Panc1 (cell line): ENCODE results near the gene SPRED2. TPM values are rescaled to one million over a fixed set of nuclear protein-coding genes. Genes with fewer than 3 reads are reported as not detected.

ENCODE experiments used
- ATAC-seq: fragments of 200-7000 bp; cut with Tn5 transposase; 2 replicates; pipeline ENCODE4 v1.9.1; 2020; ENCODE audit warnings: mild to moderate bottlenecking, moderate library complexity
- BruUV-seq: library from RNA; stranded (reverse); fragments of 400-500 nt; replicated peaks from 2 replicates; lab custom pipeline; 2021; lab: Mats Ljungman, UMichigan
- CTCF ChIA-PET: fragments of 300-600 bp; sonication (Branson Sonifier 250); formaldehyde crosslinking; loops from one replicate; lab custom pipeline; 2022; ENCODE audit warnings: antibody characterized with exemption; lab: Charles Lee
- POLR2A ChIA-PET: fragments of 300-600 bp; sonication (Branson Sonifier 250); formaldehyde crosslinking; loops from one replicate; lab custom pipeline; 2022; ENCODE audit warnings: antibody characterized with exemption; lab: Charles Lee
- DNase-seq: peaks from one replicate; pipeline ENCODE4 v3.0.0-alpha.2; 2010; ENCODE audit warnings: low read depth, low spot score
- H3K27ac ChIP-seq: 2 replicates; pipeline ENCODE4 v1.5.1; 2011; ENCODE audit warnings: mild to moderate bottlenecking, low read length, inconsistent platforms
- H3K27me3 ChIP-seq: fragments of 200-500 bp; sonication (Bioruptor generic); 2 replicates; pipeline ENCODE4 v1.6.0; 2014; ENCODE audit warnings: low read length, inconsistent platforms; ENCODE audit not compliant: control insufficient read depth, insufficient read depth
- H3K36me3 ChIP-seq: fragments of 200-500 bp; sonication (Bioruptor generic); 2 replicates; pipeline ENCODE4 v1.5.1; 2014; ENCODE audit warnings: inconsistent platforms, mild to moderate bottlenecking, low read length, moderate library complexity; ENCODE audit not compliant: control insufficient read depth, insufficient read depth
- H3K4me1 ChIP-seq: 2 replicates; pipeline ENCODE4 v1.5.1; 2011; ENCODE audit warnings: inconsistent platforms, mild to moderate bottlenecking, low read length, moderate library complexity; ENCODE audit not compliant: control insufficient read depth, insufficient read depth
- H3K4me3 ChIP-seq, 2 experiments: 2 replicates each; pipeline ENCODE4 v1.5.1; 2011 to 2012; ENCODE audit warnings: low read depth in 2 of 2, low read length in 2 of 2, mild to moderate bottlenecking in 2 of 2, inconsistent platforms in 1 of 2, moderate library complexity in 1 of 2
- H3K9me3 ChIP-seq: fragments of 200-500 bp; sonication (Bioruptor generic); 2 replicates; pipeline ENCODE4 v1.5.1; 2014; ENCODE audit warnings: low read depth, mild to moderate bottlenecking, inconsistent platforms, low read length, moderate library complexity; ENCODE audit not compliant: control insufficient read depth, insufficient read depth
- CTCF ChIP-seq: fragments of 450-650 bp; IDR thresholded peaks from 2 replicates; pipeline ENCODE4 v1.5.1; 2017; ENCODE audit warnings: mild to moderate bottlenecking
- POLR2AphosphoS5 ChIP-seq: IDR thresholded peaks from 2 replicates; pipeline ENCODE4 v1.6.1; 2012; ENCODE audit warnings: mild to moderate bottlenecking, low read depth, low read length, moderate library complexity
- SIN3A ChIP-seq: IDR thresholded peaks from 2 replicates; pipeline ENCODE4 v1.6.1; 2012; ENCODE audit warnings: low read depth, mild to moderate bottlenecking, low read length, moderate library complexity, borderline replicate concordance; ENCODE audit not compliant: insufficient read depth
- TCF7L2 ChIP-seq: IDR thresholded peaks from 2 replicates; pipeline ENCODE4 v1.6.1; 2011; ENCODE audit warnings: mild to moderate bottlenecking, low read depth, low read length, inconsistent platforms
- in situ Hi-C: cut with HindIII; loops from 2 replicates; pipeline ENCODE4 v1.10.0; 2016; ENCODE audit warnings: low sequenced_read_pairs, low pct_unique_long_range_greater_than_20kb
- intact Hi-C: fragments of 100-400 bp; cut with micrococcal nuclease; formaldehyde crosslinking; loops from one replicate; pipeline ENCODE4 v1.10.0; 2022; ENCODE audit not compliant: unreplicated experiment
- total RNA-seq: library from RNA; stranded (reverse); gene quantifications from one replicate; pipeline ENCODE4 v1.2.1, GENCODE V29; 2021; ENCODE audit not compliant: unreplicated experiment
- TF ChIP-seq, protein P1 (sequence below), 2 experiments: IDR thresholded peaks; 2 replicates each; pipeline ENCODE4 v1.6.1; 2011 to 2012; ENCODE audit warnings: low read depth in 2 of 2, control low read depth in 1 of 2, low read length in 1 of 2, mild to moderate bottlenecking in 1 of 2, moderate library complexity in 1 of 2; ENCODE audit not compliant: insufficient read depth in 1 of 2

The SPRED2 gene
- total RNA-seq, 1 experiment from 2014 or later: 60.1 TPM

DNA sequence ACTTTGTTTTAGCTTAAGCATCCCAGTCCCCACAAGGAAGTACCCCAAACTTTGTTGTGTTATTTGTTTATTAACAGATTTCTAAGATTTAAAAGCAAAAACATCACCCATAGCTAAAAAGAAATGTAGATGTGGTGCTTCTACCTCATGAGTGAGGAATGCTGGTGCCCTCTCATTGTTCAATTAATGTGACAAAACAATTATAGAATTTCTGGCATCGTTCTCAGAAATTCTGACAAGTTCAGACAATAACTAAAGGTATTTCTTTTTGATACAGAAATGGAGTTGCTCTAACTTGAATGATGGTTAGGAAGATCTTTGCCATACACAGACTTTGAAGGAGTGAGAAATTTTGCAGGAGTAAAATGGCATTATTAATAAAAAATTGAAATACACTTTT lies 42.9 kb downstream of the SPRED2 start:
- H3K4me3 ChIP-seq: no peak overlapping the region
- ChIA-PET POLR2A (interaction anchor here (0.5 kb wide), 1 partner anchor 162 kb away, joined by 4 read pairs; the partner anchor contains the start of gene ACTR2), CTCF (no interaction called here)
- H3K4me1 ChIP-seq: peaks cover 64% of the 10 kb centered on the region
- DNase-seq (no peak), ATAC-seq (no peak)
- TF ChIP-seq TCF7L2 (no peak), CTCF (no peak), POLR2AphosphoS5 (no peak), SIN3A (no peak)
- TF ChIP-seq, protein P1, sequence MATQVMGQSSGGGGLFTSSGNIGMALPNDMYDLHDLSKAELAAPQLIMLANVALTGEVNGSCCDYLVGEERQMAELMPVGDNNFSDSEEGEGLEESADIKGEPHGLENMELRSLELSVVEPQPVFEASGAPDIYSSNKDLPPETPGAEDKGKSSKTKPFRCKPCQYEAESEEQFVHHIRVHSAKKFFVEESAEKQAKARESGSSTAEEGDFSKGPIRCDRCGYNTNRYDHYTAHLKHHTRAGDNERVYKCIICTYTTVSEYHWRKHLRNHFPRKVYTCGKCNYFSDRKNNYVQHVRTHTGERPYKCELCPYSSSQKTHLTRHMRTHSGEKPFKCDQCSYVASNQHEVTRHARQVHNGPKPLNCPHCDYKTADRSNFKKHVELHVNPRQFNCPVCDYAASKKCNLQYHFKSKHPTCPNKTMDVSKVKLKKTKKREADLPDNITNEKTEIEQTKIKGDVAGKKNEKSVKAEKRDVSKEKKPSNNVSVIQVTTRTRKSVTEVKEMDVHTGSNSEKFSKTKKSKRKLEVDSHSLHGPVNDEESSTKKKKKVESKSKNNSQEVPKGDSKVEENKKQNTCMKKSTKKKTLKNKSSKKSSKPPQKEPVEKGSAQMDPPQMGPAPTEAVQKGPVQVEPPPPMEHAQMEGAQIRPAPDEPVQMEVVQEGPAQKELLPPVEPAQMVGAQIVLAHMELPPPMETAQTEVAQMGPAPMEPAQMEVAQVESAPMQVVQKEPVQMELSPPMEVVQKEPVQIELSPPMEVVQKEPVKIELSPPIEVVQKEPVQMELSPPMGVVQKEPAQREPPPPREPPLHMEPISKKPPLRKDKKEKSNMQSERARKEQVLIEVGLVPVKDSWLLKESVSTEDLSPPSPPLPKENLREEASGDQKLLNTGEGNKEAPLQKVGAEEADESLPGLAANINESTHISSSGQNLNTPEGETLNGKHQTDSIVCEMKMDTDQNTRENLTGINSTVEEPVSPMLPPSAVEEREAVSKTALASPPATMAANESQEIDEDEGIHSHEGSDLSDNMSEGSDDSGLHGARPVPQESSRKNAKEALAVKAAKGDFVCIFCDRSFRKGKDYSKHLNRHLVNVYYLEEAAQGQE (IDR thresholded peaks at IDR 0.05; ENCODE audit: insufficient read depth in 1 of 2, low read depth in 2 of 2, low read length in 1 of 2): no peak
- intact Hi-C loops: no loop called here
- in situ Hi-C loops: no loop called here
- H3K9me3 ChIP-seq: no peaks in the 10 kb centered on the region
- H3K27ac ChIP-seq: no peak overlapping the region; the same call in 1 of the 2 replicates
- no TSS peak for BruUV-seq
- no peaks in the 10 kb centered on the region for H3K27me3 ChIP-seq
- H3K36me3 ChIP-seq: no peaks in the 10 kb centered on the region

DNA sequence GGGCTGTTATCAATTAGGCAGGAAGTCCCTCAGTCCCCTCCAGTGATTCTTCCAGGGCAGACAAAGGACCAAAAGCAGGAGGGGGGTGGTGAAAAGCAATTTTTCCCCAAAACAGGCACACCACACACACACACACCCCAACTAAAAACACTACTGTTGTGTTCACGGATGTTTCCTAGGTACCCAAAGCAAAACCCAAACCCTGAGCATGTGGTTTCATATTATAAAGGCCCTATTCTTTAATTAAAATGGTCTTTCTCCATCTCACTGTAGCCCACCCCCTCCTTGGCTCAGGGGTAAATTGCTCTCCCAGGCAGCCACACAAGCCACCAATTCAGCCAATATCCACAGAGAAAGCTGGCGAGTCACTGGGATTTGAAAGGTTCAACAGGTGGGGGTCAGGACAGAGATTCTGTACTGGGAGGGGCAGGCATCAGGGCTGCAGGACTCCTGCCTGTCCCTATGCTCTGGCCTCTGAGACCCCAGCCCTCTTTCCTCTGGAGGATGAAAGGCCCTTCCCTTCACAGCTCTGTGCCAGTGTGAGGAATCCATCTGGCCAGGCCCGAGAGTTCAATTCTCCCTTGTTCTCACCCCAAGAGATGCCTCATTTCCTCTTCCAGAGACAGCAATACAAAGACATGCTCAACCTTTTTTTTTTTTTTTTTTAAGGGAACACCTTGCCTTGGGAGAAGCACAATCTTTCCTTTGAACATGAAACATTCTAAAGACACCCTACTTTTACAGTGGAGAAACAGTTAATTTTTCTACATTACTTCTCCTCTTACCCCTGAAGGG lies 43.6 kb downstream of the SPRED2 start:
- intact Hi-C loops: no loop called here
- H3K27ac ChIP-seq: peak overlapping the region; percentile 26; the same call in 1 of the 2 replicates
- no peak for DNase-seq
- H3K4me3 ChIP-seq: no peak overlapping the region
- in situ Hi-C loops: no loop called here
- ChIA-PET CTCF (no interaction called here), POLR2A (interaction anchor here (0.5 kb wide), 1 partner anchor 161 kb away, joined by 4 read pairs; the partner anchor contains the start of gene ACTR2)
- no TSS peak for BruUV-seq
- H3K27me3 ChIP-seq: no peaks in the 10 kb centered on the region
- no peak for TF ChIP-seq POLR2AphosphoS5
- TF ChIP-seq, protein P1 (IDR thresholded peaks at IDR 0.05; ENCODE audit: insufficient read depth in 1 of 2, low read depth in 2 of 2, low read length in 1 of 2): no peak
- no peak for TF ChIP-seq SIN3A
- TF ChIP-seq CTCF: no peak
- no peak for TF ChIP-seq TCF7L2
- H3K36me3 ChIP-seq: no peaks in the 10 kb centered on the region
- no peak for ATAC-seq
- H3K9me3 ChIP-seq: no peaks in the 10 kb centered on the region
- peaks cover 70% of the 10 kb centered on the region for H3K4me1 ChIP-seq
